Left ventricle myocardium inferior (tissue), 1 donor: ENCODE data around the gene MRPS9. TPM values are rescaled to one million over a fixed set of nuclear protein-coding genes. Genes with fewer than 3 reads are reported as not detected.

ENCODE experiments used
- DNase-seq: peaks from one replicate; pipeline ENCODE4 v3.0.0-alpha.2; 2020
- H3K27ac ChIP-seq: fragments of 200-600 bp; replicated peaks from 2 replicates; pipeline ENCODE4 v1.8.0; 2021
- H3K27me3 ChIP-seq: fragments of 200-600 bp; 2 replicates; pipeline ENCODE4 v1.8.0; 2021; ENCODE audit warnings: low read depth
- H3K36me3 ChIP-seq: fragments of 200-600 bp; 2 replicates; pipeline ENCODE4 v1.8.0; 2021
- H3K4me1 ChIP-seq: fragments of 200-600 bp; 2 replicates; pipeline ENCODE4 v1.8.0; 2021
- H3K4me3 ChIP-seq: fragments of 200-600 bp; 2 replicates; pipeline ENCODE4 v1.8.0; 2021; ENCODE audit warnings: mild to moderate bottlenecking, moderate library complexity
- H3K9me3 ChIP-seq: fragments of 200-600 bp; replicated peaks from 2 replicates; pipeline ENCODE4 v1.8.0; 2021
- intact Hi-C: fragments of 100-400 bp; cut with micrococcal nuclease; formaldehyde crosslinking; loops from one replicate; pipeline ENCODE4 v1.11.0; 2022
- total RNA-seq: library from RNA; stranded (reverse); fragmentation: NEBNext Ultra II Directional; extraction: Animal tissue kit (Norgen Biotek cat#: 25700); gene quantifications from one replicate; pipeline ENCODE4 v1.2.1, GENCODE V29; 2021
- TF ChIP-seq, protein P1 (sequence below): fragments of 200-600 bp; IDR thresholded peaks from 2 replicates; pipeline ENCODE4 v1.8.0; 2021; ENCODE audit warnings: antibody characterized with exemption, mild to moderate bottlenecking, borderline replicate concordance
- donor health status: DM: no; HTN: yes; CAD: no; lungs with severe emphysema.

The MRPS9 gene
- total RNA-seq, 1 donor from 2014 or later: 73.2 TPM

DNA sequence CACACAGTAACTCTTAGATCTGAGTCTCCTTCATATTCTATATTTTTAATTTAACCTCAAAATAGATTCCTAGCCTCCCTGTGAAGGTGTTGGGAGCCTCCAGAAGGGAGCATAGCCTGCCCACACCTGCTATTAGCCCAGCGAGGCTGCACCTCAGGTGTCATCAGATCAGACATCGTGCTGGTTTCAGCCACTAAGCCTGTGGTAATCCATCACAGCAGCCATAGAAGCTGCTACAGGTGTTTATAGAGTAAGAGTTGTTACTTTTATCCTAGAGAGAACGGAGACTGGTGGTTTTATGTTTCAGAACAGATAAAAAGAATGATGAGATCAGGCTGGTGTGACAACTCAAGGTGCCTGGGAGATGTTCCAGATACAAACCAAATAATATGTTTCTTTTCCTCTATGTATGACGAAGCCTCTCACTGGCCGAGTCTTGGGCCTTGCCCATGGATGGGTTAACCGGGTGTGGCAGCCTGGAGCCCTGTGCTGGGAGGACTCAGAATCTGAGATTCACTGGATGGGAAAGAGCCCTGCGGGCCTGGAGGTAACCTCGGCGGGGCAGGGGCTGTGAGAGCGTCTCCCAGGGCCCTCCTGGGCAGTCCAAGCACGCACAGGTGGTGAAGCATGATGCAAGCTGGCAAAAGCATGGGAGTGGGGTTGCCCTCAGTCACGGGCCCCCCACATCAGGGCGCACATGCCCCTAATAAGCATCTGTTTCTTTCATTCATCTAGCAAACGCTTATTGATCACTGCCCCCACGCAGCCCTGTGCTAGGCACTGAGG is 73.7 kb downstream of the MRPS9 start:
- no peak overlapping the region for H3K4me3 ChIP-seq
- no peaks in the 10 kb centered on the region for H3K9me3 ChIP-seq
- no peaks in the 10 kb centered on the region for H3K36me3 ChIP-seq
- TF ChIP-seq, protein P1, sequence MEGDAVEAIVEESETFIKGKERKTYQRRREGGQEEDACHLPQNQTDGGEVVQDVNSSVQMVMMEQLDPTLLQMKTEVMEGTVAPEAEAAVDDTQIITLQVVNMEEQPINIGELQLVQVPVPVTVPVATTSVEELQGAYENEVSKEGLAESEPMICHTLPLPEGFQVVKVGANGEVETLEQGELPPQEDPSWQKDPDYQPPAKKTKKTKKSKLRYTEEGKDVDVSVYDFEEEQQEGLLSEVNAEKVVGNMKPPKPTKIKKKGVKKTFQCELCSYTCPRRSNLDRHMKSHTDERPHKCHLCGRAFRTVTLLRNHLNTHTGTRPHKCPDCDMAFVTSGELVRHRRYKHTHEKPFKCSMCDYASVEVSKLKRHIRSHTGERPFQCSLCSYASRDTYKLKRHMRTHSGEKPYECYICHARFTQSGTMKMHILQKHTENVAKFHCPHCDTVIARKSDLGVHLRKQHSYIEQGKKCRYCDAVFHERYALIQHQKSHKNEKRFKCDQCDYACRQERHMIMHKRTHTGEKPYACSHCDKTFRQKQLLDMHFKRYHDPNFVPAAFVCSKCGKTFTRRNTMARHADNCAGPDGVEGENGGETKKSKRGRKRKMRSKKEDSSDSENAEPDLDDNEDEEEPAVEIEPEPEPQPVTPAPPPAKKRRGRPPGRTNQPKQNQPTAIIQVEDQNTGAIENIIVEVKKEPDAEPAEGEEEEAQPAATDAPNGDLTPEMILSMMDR: no peak
- H3K27ac ChIP-seq: no peak overlapping the region
- no peak for DNase-seq
- H3K4me1 ChIP-seq: no peaks in the 10 kb centered on the region
- intact Hi-C loops: loop anchor here (5.0 kb wide), 1 partner anchor 126 kb away; no protein-coding TSS in a partner anchor
- H3K27me3 ChIP-seq: no peaks in the 10 kb centered on the region

DNA sequence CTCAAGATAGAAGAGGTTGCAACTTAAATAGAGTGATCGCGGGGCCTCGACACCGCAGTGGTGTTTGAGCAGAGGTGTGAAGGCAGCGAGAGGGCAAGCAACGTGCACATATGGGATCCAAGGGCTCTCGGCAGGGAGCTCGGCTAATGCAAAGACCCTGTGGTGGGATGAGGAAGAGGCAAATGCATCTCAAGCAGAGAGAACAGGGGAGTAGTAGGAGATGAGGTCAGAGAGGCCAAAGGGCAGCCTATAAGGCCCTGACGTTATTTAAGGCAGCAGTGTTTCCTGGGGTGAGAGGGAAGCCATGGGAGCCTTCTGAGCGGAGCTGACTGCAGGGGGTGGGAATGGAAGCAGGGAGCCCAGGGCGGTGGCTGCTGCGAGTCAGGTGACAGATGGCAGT is 74.5 kb downstream of the MRPS9 start:
- H3K36me3 ChIP-seq: no peaks in the 10 kb centered on the region
- H3K27ac ChIP-seq: no peak overlapping the region
- H3K4me1 ChIP-seq: no peaks in the 10 kb centered on the region
- H3K27me3 ChIP-seq: no peaks in the 10 kb centered on the region
- DNase-seq: no peak
- TF ChIP-seq, protein P1: no peak
- no peaks in the 10 kb centered on the region for H3K9me3 ChIP-seq
- H3K4me3 ChIP-seq: no peak overlapping the region
- intact Hi-C loops: loop anchor here (5.0 kb wide), 1 partner anchor 125 kb away; no protein-coding TSS in a partner anchor

DNA sequence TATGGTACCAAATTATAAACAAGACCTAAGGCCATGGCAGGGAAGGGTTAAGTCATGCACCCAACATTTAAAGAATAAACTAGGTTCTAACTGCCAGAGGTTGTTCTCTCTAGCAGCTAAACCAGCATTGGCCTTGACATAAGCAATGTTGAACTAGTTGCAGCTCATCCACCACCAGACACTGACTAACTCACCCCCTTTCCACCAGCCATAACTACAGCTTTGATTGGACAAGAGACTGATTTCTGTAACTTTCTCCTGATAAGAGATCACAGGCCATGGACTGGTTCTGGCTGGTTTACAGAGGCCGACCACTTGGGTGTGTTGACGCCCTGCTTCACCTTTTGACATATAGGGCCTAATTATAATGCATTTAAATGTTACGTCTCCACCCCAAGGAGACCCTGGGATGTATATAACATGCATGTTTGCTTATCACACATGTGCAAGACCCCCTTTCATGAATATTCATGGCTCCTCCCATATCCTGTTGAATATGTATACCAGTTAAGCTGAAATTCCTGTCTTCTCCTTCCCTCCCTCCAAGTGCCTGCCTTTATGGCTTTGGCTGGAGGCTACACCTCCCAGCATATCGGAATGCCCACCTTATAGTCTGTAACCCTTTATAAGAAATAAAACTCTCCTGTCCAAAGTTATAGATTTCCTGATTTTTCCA is 75.9 kb downstream of the MRPS9 start:
- Histone ChIP-seq H3K4me1 (no peaks in the 10 kb centered on the region), H3K27me3 (no peaks in the 10 kb centered on the region), H3K27ac (no peak overlapping the region), H3K9me3 (no peaks in the 10 kb centered on the region), H3K4me3 (no peak overlapping the region), H3K36me3 (no peaks in the 10 kb centered on the region)
- TF ChIP-seq, protein P1: no peak
- intact Hi-C loops: loop anchor here (5.0 kb wide), 1 partner anchor 124 kb away; no protein-coding TSS in a partner anchor
- no peak for DNase-seq

DNA sequence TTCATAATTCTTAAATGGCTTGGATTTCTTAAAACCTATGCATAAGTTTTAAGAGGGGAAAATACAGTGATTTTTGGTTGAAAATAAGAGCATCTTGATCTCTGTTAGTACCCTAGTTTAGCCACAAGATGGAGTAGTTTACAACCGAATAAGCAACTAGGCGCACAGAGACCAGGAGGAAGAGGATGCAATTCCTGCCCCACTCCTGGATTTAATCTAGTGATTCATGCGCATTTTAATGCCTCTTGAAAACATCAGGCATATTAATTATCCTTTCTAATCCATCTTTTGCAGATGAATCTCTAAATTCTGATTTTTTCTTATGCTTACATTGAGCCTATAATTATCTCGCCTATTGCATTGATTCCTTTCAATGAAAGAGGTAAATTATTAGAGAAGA is 76.7 kb downstream of the MRPS9 start:
- no peaks in the 10 kb centered on the region for H3K4me1 ChIP-seq

DNA sequence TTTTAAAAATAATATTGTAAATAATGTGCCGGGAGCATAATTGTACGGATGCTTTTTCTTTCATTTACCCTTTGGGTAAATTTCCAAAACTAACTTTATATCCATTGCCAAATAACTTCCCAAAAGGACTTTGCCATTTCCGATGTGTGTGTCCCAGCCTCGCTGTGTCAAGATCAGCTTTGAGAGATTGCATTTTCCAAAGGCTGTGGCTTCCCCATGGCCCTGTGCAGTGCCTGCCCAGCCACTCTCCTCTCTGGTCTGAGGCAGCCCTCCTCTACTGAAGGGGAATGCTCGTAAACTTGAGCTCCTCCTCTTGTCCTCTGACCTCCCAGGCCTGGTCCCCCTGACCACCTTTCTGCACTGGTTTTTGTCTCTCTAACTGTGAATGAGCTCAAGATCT is 78.5 kb downstream of the MRPS9 start:
- no peaks in the 10 kb centered on the region for H3K36me3 ChIP-seq
- H3K27me3 ChIP-seq: peaks cover 4% of the 10 kb centered on the region
- DNase-seq: no peak
- H3K4me1 ChIP-seq: no peaks in the 10 kb centered on the region
- no peak overlapping the region for H3K4me3 ChIP-seq
- TF ChIP-seq, protein P1: no peak
- H3K9me3 ChIP-seq: no peaks in the 10 kb centered on the region
- H3K27ac ChIP-seq: no peak overlapping the region
- intact Hi-C loops: no loop called here

More for the DNA sequence above, 76.7 kb downstream of the MRPS9 start:
- H3K4me3 ChIP-seq: no peak overlapping the region
- intact Hi-C loops: loop anchor here (5.0 kb wide), 1 partner anchor 123 kb away; no protein-coding TSS in a partner anchor
- H3K36me3 ChIP-seq: no peaks in the 10 kb centered on the region
- H3K9me3 ChIP-seq: no peaks in the 10 kb centered on the region
- DNase-seq: no peak
- no peak overlapping the region for H3K27ac ChIP-seq
- TF ChIP-seq, protein P1: peak; percentile 84
- H3K27me3 ChIP-seq: peaks cover 4% of the 10 kb centered on the region
